DMS79 (cell line): Measurements from ENCODE around the gene INSC.

Experiments used
- DNase-seq: peaks from one replicate; lab custom pipeline; 2025; lab: John Stamatoyannopoulos, UW

Gene INSC

DNA sequence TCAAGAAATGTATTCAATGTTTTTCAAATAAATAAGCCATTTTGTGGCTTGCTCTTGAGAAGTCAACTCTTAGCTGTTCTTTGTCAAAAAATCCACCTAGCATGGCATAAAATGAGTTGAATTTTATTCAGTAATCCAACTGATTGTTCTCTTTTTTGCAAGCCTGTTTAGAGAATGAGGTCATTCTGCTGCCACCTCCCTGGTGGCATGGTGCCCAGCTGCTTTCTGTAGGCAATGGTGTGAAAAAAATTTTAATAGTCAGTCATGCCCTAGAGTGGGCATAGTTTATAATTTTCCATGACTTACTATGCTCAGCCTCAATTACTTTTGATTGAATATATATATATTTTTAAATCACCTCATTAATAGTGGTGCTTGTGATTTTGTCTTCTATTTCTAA lies 177.2 kb downstream of the INSC start:
- no peak for DNase-seq

GRCh38 chr11:15293975-15294620 lies 179.4 kb downstream of the INSC start:
- DNase-seq = no peak

GRCh38 chr11:15295695-15296094 lies 181.0 kb downstream of the INSC start:
- no peak for DNase-seq
